DMS53 treated with DMSO at 0.1 percent for 48 hours (cell line): ENCODE measurements around the gene ARL5B.
"Not testable (repeated sequence)": the region's sequence is repeated elsewhere in the genome, so short reads cannot be mapped to it uniquely, and the experiment has no call there.

Experiments
- DNase-seq: peaks from one replicate; lab custom pipeline; 2025; ENCODE audit not compliant: unreplicated experiment; lab: John Stamatoyannopoulos, UW

The ARL5B gene, protein sequence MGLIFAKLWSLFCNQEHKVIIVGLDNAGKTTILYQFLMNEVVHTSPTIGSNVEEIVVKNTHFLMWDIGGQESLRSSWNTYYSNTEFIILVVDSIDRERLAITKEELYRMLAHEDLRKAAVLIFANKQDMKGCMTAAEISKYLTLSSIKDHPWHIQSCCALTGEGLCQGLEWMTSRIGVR

DNA sequence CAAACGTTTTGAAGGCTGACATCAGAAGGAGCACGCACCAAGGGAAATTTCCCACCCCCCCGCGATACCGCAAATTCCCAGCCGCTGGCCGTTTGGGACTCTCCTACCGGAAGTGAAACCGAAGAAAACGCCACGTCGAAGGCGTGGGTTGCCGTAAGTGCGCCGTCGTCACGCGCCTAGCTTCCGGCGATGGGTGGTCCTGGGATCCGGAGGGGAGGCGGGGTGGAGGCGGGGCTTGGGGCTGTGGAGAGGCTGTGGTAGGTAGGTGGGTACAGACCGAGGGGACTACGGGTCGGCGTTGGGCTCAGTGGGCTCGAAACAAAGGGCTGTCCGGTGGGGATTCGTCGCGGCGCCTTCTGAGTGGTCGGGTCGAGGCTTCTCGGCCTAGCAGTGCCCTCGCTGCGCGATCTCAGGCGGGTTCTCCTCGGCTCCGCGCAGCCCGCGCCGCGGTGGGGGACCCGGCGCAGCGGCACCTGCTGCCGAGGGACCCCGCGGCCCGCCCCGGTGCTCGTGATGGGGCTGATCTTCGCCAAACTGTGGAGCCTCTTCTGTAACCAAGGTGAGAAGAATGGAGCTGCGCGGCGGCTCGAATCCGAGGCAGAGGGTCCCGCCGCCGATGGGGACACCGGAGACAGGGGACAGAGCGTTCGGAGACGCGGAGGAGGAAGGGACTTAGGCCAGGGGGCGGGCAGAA is at the start of gene ARL5B:
Gene ARL5B (plus strand): TSS at position 307 of the 694 bp plus-strand sequence. CDS start 207 bp downstream, at position 514.
- peak; percentile 90 for DNase-seq

DNA sequence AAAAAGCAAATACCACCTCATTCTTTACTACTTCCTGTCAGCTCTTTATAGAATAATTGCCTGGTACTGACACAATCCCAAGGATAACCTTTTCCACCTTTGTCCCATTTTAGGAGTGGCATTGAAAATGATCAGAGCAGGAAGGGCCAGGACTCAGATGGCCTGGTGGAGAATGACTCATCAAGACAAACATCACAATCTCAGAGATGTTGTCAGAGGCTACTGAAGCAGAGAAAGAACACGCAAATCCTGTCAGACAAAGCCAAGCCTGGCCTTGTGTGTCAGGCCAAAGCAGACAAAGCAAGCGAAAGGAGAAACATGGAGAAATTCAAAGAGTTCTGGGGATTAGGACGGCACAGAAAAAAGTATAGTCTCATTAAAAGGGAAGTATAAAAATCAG is 48.7 kb upstream of the ARL5B start:
- peak; percentile 99 for DNase-seq

DNA sequence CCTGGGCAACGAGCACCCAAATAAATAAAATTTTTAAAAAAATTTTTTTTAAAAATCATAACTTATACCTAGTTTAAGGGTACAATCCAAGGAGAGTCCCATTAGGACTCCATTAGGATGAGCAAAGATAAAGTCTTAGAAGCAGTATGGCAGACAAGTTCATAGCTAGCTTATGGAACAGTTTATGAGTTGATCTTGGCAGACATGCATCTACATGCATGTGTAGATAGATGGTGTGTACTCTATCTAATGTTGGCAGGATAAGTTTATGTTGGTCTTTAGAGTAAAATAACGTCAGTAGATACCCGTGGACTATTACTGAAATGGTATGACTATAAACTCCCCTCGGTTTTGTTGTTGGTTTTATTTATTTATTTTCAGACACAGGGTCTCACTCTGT is 48.1 kb upstream of the ARL5B start:
- DNase-seq = no peak

DNA sequence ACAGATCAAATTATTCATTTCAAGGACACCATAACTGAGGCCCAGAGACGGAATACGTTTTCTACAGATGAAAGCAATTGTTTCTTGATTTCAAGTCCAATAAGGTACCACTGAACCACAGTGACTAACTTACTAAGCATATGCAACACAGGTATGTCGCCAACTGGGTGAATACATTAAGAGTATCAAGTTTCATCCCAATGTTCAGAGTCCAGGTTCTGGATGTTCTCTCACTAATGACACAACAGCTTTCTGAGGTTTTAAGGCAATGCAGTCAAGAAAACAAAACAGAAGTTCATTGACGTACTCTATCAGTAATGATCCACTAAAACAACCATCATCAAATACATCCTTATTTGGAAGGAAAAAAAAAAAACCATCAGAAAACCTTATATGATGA is 43.6 kb upstream of the ARL5B start:
- peak; percentile 30 for DNase-seq

DNA sequence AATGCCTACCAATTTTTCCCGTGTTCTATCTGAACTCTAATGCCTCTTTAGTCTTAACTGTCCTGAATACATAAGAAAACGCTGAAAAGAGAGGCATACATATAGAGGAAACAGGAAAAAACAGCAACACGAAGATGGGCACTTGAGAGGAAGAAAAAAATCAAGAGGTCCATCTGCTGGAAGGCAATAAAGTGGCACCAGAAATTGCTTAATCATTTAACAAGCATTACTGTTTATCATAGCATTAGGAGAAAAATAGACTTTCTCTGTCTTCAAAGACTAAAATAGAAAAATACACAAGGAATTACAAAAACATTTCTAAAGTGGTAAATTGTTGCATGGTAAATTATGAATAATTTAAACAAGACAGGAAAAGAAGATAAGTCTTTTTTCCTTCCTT is 42.9 kb upstream of the ARL5B start:
- peak; percentile 75 for DNase-seq

- no peak for DNase-seq
These were observed 40.2 kb upstream of the ARL5B start for GRCh38 chr10:18619016-18619415.

GRCh38 chr10:18620856-18621255 is 38.4 kb upstream of the ARL5B start:
- no peak for DNase-seq

DNA sequence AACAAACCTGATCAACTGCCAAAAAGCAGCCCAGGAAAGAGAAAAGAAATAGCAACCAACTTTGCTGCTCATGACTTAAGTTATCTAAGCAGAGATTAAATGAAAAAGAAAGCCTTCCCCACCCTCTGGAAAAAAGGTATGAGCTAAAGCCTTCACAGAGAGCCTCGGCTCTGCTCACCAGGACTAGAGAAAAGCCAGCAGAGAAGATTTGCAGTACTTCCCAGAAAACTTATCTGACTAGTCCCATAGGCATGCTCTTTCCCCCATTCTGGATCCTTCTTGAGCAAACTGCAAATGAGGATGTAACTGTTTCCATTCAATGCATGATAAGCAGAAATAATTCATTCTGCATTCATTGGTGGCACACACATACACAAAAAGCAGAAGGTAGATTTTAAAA is 35.6 kb upstream of the ARL5B start:
- DNase-seq = not testable (repeated sequence)

GRCh38 chr10:18625886-18626285 is 33.3 kb upstream of the ARL5B start:
- DNase-seq = no peak

DNA sequence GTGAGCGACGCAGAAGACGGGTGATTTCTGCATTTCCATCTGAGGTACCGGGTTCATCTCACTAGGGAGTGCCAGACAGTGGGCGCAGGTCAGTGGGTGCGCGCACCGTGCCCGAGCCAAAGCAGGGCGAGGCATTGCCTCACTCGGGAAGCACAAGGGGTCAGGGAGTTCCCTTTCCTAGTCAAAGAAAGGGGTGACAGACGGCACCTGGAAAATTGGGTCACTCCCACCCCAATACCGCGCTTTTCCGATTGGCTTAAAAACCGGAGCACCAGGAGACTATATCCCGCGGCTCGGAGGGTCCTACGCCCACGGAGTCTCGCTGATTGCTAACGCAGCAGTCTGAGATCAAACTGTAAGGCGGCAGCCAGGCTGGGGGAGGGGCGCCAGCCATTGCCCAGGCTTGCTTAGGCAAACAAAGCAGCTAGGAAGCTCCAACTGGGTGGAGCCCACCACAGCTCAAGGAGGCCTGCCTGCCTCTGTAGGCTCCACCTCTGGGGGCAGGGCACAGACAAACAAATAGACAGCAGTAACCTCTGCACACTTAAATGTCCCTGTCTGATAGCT is 31.7 kb upstream of the ARL5B start:
- DNase-seq = peak; percentile 56

GRCh38 chr10:18632500-18632899 is 26.7 kb upstream of the ARL5B start:
- DNase-seq = not testable (repeated sequence)

DNA sequence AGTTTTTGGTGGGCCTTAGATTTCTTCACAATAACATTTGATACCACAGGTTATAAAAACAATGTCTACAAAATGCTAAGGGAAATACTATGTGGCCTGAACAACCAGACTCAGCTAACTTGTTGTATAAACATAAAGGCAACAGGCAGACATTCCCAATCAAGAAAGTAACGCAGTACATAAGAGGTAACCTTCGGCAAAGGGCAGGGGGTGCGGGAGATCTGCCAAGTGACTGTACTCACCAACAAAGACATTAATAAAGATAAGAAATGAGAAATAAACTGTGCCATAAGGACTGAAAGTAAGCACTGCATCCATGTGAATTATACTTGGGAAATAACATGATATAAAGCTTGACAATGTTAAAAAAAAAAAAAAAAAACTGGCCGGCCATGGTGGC is 23.2 kb upstream of the ARL5B start:
- no peak for DNase-seq

DNA sequence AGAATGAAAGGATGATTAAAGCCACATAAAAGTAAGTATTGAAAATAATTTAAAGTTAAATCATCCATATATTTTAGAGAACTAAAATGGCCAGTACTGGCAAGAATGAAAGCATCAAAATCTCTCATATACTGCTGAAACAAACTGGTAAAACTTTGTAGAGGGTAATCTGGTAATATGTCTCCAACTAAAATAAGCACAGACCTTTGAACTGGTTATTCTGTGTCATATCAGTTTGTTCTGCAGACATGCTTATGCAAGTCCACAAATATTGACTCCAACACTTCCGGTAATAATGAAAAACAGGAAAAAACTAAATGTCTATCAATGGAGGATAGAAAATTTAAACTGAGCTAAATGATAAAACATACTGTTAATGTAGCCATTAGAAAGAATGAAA is 21.8 kb upstream of the ARL5B start:
- peak; percentile 40 for DNase-seq

- not testable (repeated sequence) for DNase-seq
These were observed 19.5 kb upstream of the ARL5B start for GRCh38 chr10:18639719-18640118.

GRCh38 chr10:18647151-18647550 is 12.1 kb upstream of the ARL5B start:
- no peak for DNase-seq

DNA sequence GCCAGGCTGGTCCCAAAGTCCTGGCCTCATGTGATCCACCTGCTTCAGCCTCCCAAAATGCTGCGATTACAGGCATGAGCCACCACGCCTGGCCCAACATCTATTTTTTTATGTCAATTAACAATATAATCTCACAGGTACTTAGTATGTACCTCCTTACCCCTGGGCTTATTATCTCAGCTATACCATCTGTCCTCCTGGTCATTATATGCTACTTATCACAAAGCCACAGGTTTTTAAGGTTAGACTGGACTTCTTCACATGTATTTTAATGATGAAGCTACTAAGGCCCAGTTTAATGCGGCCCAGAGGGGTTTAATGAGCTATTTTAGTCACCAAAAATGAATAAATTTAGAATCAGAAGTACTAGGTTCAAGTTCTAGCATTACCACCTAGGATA is 11.3 kb upstream of the ARL5B start:
- DNase-seq = no peak

GRCh38 chr10:18649364-18649959 is 9.8 kb upstream of the ARL5B start:
- no peak for DNase-seq

DNA sequence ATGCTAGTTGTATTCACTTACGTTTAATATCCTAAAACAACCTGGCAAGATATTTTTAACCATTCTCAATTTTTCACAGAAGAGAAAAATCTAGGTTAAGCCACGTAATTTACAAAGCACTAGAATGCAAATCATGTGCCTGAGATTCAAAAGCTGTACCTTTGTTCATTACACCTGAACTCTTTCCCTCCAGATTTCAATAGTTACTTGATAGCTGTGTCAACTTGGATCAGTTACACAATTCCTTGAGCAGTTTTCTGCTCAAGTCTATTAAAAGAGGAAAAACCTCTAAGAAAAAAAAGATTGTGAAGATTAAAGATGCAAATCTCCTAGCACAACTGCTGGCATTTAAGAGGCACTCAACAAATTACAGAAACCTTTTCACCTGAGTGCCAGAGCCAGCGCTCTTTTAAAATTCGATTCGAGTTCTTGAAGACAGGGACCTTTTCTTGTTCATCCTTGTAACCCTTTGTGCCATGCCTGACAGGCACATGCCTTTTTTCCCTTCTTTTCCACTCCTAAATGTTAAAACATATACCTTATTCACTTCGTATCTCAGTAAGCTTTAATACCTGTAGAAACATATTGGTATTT is 8.7 kb upstream of the ARL5B start:
- no peak for DNase-seq

DNA sequence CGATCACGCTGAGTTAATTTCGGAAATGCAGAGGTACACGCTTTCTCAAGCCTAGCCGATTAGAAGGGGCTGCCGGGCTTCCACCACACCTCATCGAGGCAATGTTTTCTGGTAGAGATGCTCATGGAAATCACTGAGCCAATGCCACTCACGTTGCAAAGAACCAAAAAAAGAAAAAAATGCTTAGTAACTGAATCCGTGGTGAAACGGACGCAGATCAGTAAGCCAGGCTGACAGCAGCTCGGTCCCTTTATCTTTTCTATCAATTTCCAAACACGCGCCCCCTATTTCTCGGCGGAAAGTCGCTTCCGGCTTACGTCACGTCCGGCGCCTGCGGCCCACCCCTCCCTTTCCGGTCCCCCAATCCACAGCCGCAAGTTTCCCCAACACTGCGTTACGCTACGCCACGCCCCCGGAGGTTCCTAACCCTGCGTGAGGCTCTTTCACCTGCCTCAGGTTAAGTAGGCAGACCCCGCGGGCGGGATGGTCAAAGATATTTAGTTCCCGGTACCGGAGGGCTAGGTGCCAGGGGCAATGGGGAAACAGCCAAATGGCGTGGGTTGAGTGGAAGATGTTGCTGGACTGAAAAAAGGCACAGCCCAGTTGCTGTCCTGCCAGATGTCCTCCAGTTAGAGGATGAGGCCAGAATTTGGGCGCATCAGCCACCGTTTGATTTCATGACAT is 7.8 kb upstream of the ARL5B start, which contains the start of gene NSUN6:
Gene NSUN6 (minus strand): TSS at position 264 of the 684 bp plus-strand sequence. CDS start 384 bp downstream, outside the sequence.
- DNase-seq = peak; percentile 76

- DNase-seq = no peak
These were observed 6.1 kb upstream of the ARL5B start for GRCh38 chr10:18653112-18653511.

DNA sequence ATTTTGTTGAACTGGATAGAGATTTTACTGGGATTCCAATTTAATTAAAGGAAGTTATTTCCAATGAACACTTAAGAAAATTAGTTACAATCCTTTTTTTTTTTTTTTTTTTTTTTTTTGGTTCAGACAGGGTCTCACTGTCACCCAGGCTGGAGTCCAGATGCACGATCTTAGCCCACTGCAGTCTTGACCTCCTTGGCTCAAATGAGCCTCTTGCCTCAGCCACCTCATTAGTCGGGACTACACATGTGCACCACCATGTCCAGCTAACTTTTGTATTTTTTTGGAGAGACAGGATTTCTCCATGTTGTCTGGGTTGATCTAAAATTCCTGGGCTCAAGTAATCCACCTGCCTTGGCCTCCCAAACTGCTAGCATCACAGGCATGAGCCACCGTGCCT is 2.5 kb upstream of the ARL5B start:
- no peak for DNase-seq
